Testis (tissue), 3 donors: ENCODE data around the gene MS4A8. TPM values are rescaled to one million over a fixed set of nuclear protein-coding genes. Genes with fewer than 3 reads are reported as not detected.

Source experiments
- DNase-seq: peaks from one replicate; pipeline ENCODE4 v3.0.0-alpha.2; 2019
- H3K27ac ChIP-seq, 2 donors: fragments of 200-600 bp; sonication (generic); one replicate each; pipeline ENCODE4 v1.5.1; 2019
- H3K27me3 ChIP-seq: fragments of 200-600 bp; sonication (generic); one replicate; pipeline ENCODE4 v1.5.1; 2019
- H3K36me3 ChIP-seq: fragments of 200-600 bp; sonication (generic); one replicate; pipeline ENCODE4 v1.5.1; 2017; ENCODE audit warnings: low read depth; ENCODE audit errors: missing control alignments
- H3K4me1 ChIP-seq: fragments of 200-600 bp; sonication (generic); one replicate; pipeline ENCODE4 v1.5.1; 2019
- H3K4me3 ChIP-seq, 2 donors: fragments of 200-600 bp; sonication (generic); one replicate each; pipeline ENCODE4 v1.5.1; 2017 to 2019
- H3K9me3 ChIP-seq: fragments of 200-600 bp; sonication (generic); one replicate; pipeline ENCODE4 v1.5.1; 2017
- POLR2A ChIP-seq: fragments of 450-650 bp; IDR thresholded peaks from one replicate; pipeline ENCODE4 v1.6.1; 2017; ENCODE audit warnings: antibody characterized with exemption, mild to moderate bottlenecking, moderate library complexity
- WGBS, 2 donors: methylation state at CpG; one replicate each; pipeline ENCODE4 v1.1.5; 2018; 5-methylcytosine and 5-hydroxymethylcytosine counted together
- intact Hi-C: fragments of 100-400 bp; cut with DNase I; formaldehyde crosslinking; loops from one replicate; pipeline ENCODE4 v1.15.1; 2023; ENCODE audit warnings: low total_unique reads
- polyA plus RNA-seq: library from polyadenylated mRNA; stranded (reverse); fragments of 350-450 nt; fragmentation: Illumina TruSeq; extraction: RNeasy Lipid Tissue Mini Kit (QIAGEN cat#74804); gene quantifications from one replicate; pipeline ENCODE4 v1.2.3, GENCODE V29; 2014; ENCODE audit warnings: low read depth, low replicate concordance; ENCODE audit not compliant: insufficient read depth
- total RNA-seq, 2 donors: library from RNA; depleted of rRNA; stranded (reverse); fragments of >200 nt; gene quantifications; one replicate each; pipeline ENCODE4 v1.2.3, GENCODE V29; 2016
- TF ChIP-seq, protein P1 (sequence below), 3 experiments: fragments of 450-650 bp in 2 of 3; fragments of 200-600 bp in 1 of 3; sonication (generic) in 1 of 3; IDR thresholded peaks; one replicate each; pipeline ENCODE4 v1.5.1; 2016 to 2019; ENCODE audit warnings: antibody characterized with exemption in 3 of 3, mild to moderate bottlenecking in 2 of 3, moderate library complexity in 1 of 3

The MS4A8 gene
- total and polyA plus RNA-seq, 3 donors from 2014 or later = 0.31 to 3.3 (median 0.43) TPM

DNA sequence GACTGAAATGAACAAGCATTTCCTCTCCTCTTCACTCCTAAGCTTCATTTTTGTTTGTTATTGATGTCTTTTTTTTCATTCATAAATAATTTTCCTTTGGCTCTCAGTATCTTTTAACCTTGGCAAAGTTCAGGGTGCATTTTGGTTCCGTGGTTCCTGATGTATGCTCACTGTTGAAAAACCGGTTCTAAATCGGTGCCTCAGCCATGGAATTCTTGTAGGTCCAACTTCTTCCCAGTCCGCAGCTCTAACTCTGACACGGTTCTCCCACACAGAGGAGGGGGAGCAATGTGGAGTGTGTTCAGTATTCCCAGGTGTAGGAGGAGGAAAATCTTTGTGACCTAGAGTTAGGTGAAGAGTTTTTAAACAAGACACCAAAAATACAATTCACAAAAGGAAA is 44.7 kb downstream of the MS4A8 start:
- H3K36me3 ChIP-seq = no peaks in the 10 kb centered on the region
- 89 to 90% methylated on average over 5 of the region's 5 CpGs for WGBS, 2 donors
- no peaks in the 10 kb centered on the region for H3K9me3 ChIP-seq
- H3K27ac ChIP-seq = no peak overlapping the region
- H3K4me3 ChIP-seq = no peak overlapping the region
- intact Hi-C loops = no loop called here
- H3K27me3 ChIP-seq = no peaks in the 10 kb centered on the region
- peaks cover 4% of the 10 kb centered on the region for H3K4me1 ChIP-seq
- no peak for DNase-seq
- TF ChIP-seq, protein P1, sequence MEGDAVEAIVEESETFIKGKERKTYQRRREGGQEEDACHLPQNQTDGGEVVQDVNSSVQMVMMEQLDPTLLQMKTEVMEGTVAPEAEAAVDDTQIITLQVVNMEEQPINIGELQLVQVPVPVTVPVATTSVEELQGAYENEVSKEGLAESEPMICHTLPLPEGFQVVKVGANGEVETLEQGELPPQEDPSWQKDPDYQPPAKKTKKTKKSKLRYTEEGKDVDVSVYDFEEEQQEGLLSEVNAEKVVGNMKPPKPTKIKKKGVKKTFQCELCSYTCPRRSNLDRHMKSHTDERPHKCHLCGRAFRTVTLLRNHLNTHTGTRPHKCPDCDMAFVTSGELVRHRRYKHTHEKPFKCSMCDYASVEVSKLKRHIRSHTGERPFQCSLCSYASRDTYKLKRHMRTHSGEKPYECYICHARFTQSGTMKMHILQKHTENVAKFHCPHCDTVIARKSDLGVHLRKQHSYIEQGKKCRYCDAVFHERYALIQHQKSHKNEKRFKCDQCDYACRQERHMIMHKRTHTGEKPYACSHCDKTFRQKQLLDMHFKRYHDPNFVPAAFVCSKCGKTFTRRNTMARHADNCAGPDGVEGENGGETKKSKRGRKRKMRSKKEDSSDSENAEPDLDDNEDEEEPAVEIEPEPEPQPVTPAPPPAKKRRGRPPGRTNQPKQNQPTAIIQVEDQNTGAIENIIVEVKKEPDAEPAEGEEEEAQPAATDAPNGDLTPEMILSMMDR (IDR thresholded peaks at IDR 0.05) = no peak
- TF ChIP-seq POLR2A = no peak

DNA sequence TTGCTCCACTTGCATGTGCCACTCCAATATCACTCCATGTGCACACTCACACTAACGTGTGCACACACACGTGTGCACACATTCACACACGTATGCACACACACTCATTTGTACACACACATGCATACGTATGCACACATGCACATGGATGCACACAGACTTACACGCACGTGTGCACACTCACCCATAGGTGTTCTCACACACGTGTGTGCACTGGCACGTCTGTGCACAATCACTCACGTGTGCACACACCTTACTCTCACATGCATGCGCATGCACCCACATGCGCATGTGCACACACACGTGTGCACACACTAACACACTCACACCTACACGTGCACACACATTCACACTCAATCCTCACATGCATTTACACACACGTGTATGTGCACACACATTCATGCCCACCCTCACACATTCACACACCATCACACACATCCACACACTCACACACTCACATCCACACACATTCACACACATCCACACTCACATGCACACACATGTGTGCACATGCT is 48.0 kb downstream of the MS4A8 start:
- intact Hi-C loops = no loop called here
- H3K4me1 ChIP-seq = peaks cover 4% of the 10 kb centered on the region
- no peaks in the 10 kb centered on the region for H3K9me3 ChIP-seq
- no peaks in the 10 kb centered on the region for H3K27me3 ChIP-seq
- H3K27ac ChIP-seq = no peak overlapping the region
- no peaks in the 10 kb centered on the region for H3K36me3 ChIP-seq
- no peak overlapping the region for H3K4me3 ChIP-seq
- no peak for DNase-seq
- TF ChIP-seq, protein P1 (IDR thresholded peaks at IDR 0.05) = no peak
- TF ChIP-seq POLR2A = no peak
- WGBS, 2 donors = 73 to 79% methylated on average over 14 of the region's 14 CpGs

DNA sequence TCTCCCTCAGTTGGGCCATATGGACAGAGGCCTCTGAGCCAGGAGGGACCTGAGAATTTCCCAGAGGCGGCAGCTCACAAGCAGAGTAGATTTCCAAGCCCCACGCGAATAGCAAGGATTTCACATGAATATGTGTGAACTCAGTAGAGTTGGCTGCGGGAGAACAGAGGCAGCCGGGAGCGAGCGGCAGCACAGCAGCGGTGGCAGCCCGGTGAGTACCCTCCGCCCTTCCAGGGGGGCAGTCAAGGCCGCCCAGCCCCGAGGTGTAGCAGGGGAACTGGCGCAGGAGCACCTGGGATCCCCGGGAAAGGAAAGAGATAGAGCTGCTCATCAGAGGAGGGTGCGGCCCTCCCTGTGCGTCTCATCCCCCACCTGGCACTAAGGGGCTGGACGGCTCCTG is 48.8 kb downstream of the MS4A8 start:
- Histone ChIP-seq H3K27ac (no peak overlapping the region), H3K36me3 (no peaks in the 10 kb centered on the region), H3K4me1 (peaks cover 4% of the 10 kb centered on the region), H3K9me3 (no peaks in the 10 kb centered on the region), H3K27me3 (no peaks in the 10 kb centered on the region), H3K4me3 (no peak overlapping the region)
- no peak for DNase-seq
- intact Hi-C loops = no loop called here
- 50 to 76% methylated on average over 12 to 17 of the region's 17 CpGs for WGBS, 2 donors
- TF ChIP-seq, protein P1 (IDR thresholded peaks at IDR 0.05) = no peak
- TF ChIP-seq POLR2A = no peak

DNA sequence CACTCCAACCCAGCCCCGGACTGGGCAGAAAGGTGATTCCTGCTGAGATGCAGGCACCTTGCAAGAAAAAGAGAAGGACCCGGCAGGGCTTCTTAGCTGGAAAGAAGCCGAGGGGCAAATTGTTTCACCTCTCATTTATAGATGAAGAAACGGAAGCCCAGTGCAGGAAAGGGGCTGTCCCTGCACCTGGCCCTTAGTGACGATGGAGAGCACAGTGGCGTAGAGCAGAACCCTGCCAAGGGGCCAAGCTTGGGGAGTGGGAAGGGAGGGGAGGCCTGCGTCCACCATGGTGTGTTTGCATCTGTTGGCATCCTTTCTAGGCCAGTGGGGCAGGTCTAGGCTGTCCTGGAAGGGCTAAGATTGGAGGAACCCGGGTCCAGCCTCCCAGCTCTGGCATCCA is 49.4 kb downstream of the MS4A8 start:
- no peak for TF ChIP-seq POLR2A
- TF ChIP-seq, protein P1 (IDR thresholded peaks at IDR 0.05) = no peak
- Histone ChIP-seq H3K9me3 (no peaks in the 10 kb centered on the region), H3K27ac (no peak overlapping the region), H3K4me3 (no peak overlapping the region), H3K36me3 (no peaks in the 10 kb centered on the region), H3K4me1 (peaks cover 4% of the 10 kb centered on the region), H3K27me3 (no peaks in the 10 kb centered on the region)
- DNase-seq = no peak
- intact Hi-C loops = no loop called here
- WGBS, 2 donors = 77 to 84% methylated on average over 8 of the region's 8 CpGs

DNA sequence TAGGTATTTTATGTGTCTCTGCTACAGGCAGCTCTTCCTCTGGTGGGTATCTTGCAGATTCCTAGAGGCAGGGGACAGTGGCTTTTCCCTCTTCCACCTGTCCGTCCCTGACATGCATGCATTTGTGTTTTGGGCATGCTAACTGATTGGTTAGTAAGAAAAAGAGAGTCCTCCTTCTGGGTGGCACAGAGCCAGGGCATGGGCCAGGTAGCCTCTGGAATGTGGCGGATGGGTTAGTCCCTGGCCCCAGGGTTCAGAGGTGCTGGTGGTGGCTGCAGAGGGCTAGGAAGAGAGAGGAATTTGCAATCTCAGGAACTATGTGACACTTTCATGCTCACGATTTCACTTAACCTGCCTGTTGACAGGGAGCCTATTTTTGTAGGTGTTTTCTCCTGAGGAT is 51.5 kb downstream of the MS4A8 start:
- TF ChIP-seq POLR2A = no peak
- TF ChIP-seq, protein P1 (IDR thresholded peaks at IDR 0.05) = no peak

More for the DNA sequence above, 51.5 kb downstream of the MS4A8 start:
- intact Hi-C loops = no loop called here
- no peaks in the 10 kb centered on the region for H3K27me3 ChIP-seq
- peaks cover 4% of the 10 kb centered on the region for H3K4me1 ChIP-seq
- no peak for DNase-seq
- no peak overlapping the region for H3K4me3 ChIP-seq
- no peaks in the 10 kb centered on the region for H3K9me3 ChIP-seq
- no peak overlapping the region for H3K27ac ChIP-seq
- no peaks in the 10 kb centered on the region for H3K36me3 ChIP-seq
- WGBS, 2 donors = 81 to 86% methylated on average over 3 of the region's 3 CpGs
